ENCODE results near the gene LAMP1.
"Not testable (repeated sequence)": the region's sequence is repeated elsewhere in the genome, so short reads cannot be mapped to it uniquely, and the experiment has no call there.

Gene LAMP1

DNA sequence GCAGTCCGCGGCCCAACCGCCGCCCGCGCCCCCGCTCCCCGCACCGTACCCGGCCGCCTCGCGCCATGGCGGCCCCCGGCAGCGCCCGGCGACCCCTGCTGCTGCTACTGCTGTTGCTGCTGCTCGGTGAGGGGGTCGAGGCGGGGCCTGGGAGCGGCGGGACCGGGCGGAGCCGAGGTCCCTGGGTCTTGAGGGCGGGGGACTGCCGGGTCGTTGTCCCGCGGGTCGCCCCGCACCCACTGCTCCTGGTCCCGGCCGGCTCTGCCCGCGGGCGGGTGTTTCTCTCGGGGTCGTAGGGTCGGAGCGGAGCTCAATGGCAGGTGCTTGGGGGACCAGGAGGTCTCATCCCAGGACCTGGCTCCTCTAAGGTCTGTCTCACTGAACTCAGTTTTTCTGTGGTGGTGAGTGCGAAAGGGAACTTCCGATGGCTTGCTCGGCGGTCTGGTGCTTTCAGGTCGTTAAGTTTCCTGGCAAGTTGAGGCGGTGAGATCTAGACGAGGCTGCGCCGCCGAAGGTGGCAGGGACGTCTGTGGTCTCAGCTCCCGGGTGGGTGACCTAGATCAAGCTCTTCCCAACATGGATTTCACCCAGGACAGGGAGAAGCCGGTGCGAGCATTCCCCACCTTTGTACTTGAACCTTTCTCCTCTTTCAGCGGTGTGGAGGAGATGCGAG lies 467 bp downstream of the LAMP1 start:
- peak; percentile 66 for DNase-seq

- no peak for DNase-seq
Measured at GRCh38 chr13:113298043-113298945, 1.3 kb downstream of the LAMP1 start.

DNA sequence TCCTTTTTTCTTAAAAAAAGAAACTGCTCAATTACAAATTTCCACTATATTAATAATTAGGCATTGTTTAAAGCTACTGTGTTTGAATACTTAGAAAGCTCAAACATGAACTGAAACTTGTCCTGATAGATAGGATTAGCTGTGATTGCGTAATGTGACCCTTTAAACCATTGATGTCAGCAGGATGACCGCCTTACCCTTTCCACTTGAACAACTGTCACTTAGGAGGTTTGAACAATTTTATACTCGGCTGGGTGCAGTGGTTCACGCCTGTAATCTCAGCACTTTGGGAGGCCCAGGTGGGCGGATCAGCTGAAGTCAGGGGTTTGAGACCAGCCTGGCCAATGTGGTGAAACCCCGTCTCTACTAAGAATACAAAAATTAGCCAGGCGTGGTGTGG lies 2.9 kb downstream of the LAMP1 start:
- no peak for DNase-seq

DNA sequence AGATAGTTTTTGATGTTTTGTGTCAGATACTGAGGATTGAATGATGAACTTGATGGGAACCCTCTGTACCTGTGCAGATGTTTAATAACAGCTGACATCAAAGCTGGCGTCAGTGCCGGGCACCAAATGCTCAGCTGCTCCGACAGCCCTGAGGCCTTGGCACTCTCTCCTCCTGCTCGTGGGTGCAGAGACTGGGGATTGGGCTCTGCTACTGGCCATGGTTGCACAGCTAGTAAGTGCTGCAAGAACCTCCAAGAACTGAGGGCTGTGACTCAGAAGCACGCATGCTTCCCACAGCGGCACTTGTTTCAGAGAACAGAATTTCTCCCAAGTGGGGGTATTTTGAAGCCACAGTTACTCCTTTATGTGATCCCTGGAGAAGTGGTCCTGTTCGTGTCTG lies 5.9 kb downstream of the LAMP1 start:
- no peak for DNase-seq

- DNase-seq: no peak
Measured at GRCh38 chr13:113304121-113304520, 7.1 kb downstream of the LAMP1 start.

DNA sequence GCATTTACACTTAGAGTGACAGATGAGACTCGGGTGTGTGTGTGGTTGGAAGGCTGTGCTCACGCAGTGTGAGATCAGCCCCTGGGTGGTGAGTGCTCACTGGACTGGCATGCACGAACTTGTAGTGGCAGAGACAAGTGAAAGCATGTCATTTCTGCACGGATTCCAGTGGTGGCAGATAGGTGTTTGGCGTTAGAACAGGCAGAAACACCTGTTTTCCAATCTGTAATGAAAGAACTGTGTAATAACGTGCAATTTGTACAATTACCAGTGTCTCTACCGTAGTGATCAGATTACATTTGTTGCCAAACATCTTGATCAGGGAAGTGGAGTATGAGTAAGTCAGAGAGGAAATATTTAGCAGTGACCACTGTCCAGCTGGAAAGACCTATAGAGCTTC lies 8.2 kb downstream of the LAMP1 start:
- no peak for DNase-seq

DNA sequence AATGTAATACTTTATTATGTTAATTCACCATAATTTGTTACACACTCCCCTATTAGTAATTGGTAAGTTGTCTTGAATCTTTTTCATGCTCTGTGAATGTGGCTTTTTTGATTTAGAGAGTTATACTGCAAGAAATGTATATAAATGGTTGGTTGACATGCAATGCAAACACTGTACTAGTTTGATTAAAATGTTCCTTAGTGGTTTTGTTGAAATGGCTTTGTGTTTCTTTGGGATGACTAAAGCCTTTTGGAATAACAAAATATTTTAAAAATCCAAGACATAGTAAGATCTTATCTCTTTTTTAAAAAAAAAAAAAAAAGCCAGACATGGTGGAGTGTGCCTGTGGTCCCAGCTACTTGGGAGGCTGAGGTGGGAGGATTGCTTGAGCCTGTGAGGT lies 10.5 kb downstream of the LAMP1 start:
- DNase-seq: no peak

GRCh38 chr13:113309473-113309872 lies 12.4 kb downstream of the LAMP1 start:
- no peak for DNase-seq

GRCh38 chr13:113314112-113314511 lies 17.1 kb downstream of the LAMP1 start:
- not testable (repeated sequence) for DNase-seq

DNA sequence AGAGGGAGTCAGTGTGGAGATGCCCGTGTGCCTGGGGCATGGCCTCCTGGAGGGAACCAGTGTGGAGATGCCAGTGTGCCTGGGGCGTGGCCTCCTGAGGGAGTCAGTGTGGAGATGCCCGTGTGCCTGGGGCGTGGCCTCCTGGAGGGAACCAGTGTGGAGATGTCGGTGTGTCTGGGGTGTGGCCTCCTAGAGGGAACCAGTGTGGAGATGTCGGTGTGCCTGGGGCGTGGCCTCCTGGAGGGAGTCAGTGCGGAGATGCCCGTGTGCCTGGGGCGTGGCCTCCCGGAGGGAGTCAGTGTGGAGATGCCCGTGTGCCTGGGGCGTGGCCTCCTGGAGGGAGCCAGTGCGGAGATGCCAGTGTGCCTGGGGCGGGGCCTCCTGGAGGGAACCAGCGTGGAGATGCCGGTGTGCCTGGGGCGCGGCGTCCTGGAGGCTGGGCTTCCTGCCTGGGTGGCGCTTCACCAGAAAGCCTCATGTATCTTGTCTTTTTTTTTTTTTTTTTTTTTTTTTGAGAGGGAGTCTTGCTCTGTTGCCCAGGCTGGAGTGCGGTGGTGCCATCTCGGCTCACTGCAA lies 17.9 kb downstream of the LAMP1 start:
- DNase-seq: not testable (repeated sequence)

- DNase-seq: no peak
Measured at GRCh38 chr13:113315992-113316391, 19.0 kb downstream of the LAMP1 start.

- no peak for DNase-seq
Measured at GRCh38 chr13:113317031-113317430, 20.0 kb downstream of the LAMP1 start.

DNA sequence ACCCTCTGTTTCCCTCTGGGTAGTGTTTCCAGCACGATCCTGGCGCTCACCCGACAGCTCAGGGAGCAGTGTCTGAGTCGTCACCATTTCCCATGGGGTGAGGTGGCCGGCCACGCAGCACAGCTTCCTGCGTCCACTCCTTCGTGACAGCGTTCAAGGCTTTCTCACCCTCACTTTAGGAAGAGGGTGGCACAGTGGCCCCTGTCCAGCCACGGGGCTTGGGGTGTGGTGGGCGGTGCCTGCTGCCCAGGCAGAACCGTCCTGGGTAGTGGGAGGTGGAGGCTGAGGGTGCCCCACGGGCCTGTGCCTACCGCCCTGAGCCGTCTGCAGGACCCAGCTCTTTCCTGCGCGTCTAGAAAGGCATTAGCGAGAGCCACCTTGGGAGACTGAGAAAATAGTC lies 21.9 kb downstream of the LAMP1 start:
- no peak for DNase-seq

GRCh38 chr13:113319371-113319770 lies 22.3 kb downstream of the LAMP1 start:
- no peak for DNase-seq

- no peak for DNase-seq
Measured at GRCh38 chr13:113320226-113320875, 23.3 kb downstream of the LAMP1 start.

DNA sequence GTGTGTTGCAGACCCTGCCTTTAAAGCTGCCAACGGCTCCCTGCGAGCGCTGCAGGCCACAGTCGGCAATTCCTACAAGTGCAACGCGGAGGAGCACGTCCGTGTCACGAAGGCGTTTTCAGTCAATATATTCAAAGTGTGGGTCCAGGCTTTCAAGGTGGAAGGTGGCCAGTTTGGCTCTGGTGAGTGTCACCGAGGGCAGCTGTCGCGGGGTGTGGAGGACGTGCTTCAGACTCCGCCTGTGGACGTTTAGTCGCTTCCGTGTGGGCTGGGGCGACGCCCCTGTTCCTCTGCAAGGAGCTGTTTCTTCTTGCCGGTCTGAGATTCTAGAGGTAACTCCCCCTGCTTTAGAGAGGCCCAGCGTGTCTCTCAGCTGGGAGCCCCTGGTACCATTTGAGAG lies 24.5 kb downstream of the LAMP1 start:
- no peak for DNase-seq

DNA sequence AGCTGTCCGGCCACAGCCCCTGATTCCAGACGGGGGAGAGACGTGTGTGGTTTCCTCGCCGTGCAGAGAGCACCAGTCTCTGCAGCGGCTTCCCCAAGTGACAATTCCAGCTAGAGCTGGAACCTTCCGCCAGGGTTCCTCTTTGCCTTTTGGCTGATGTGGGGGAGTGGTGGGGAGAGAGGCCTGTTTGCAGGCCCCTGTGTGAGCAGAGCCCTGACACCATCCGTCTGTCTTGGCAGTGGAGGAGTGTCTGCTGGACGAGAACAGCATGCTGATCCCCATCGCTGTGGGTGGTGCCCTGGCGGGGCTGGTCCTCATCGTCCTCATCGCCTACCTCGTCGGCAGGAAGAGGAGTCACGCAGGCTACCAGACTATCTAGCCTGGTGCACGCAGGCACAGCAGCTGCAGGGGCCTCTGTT lies 25.0 kb downstream of the LAMP1 start:
- no peak for DNase-seq

DNA sequence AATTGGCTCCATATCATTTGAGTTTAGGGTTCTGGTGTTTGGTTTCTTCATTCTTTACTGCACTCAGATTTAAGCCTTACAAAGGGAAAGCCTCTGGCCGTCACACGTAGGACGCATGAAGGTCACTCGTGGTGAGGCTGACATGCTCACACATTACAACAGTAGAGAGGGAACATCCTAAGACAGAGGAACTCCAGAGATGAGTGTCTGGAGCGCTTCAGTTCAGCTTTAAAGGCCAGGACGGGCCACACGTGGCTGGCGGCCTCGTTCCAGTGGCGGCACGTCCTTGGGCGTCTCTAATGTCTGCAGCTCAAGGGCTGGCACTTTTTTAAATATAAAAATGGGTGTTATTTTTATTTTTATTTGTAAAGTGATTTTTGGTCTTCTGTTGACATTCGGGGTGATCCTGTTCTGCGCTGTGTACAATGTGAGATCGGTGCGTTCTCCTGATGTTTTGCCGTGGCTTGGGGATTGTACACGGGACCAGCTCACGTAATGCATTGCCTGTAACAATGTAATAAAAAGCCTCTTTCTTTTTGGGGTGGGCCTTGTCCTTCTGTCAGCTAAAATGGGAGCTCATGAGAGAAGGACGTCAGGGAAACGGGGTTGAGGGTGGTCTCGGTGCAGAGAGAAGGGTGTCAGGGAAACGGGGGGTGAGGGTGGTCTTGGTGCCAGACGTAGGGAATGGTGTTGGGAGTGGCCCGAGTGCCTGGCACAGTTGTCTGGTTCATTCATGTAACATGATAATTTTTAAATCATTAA lies 26.0 kb downstream of the LAMP1 start:
- no peak for DNase-seq

DNA sequence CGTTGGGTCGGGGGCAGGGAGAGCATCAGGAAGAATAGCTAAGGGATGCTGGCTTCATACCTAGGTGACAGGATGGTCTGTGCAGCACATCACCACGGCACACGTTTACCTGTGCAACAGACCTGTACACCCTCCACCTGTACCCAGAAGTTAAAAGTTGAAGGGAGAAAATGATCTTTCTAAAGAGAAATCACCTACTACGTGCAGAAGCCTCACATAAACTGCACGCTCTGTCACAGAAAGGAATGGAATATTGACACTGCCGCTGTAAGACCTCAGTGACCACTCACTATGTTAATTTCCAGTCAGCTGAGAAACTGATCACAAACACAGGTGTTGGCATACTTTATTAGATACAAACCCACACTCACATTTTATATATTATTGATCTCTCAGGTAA lies 26.8 kb downstream of the LAMP1 start:
- no peak for DNase-seq

DNA sequence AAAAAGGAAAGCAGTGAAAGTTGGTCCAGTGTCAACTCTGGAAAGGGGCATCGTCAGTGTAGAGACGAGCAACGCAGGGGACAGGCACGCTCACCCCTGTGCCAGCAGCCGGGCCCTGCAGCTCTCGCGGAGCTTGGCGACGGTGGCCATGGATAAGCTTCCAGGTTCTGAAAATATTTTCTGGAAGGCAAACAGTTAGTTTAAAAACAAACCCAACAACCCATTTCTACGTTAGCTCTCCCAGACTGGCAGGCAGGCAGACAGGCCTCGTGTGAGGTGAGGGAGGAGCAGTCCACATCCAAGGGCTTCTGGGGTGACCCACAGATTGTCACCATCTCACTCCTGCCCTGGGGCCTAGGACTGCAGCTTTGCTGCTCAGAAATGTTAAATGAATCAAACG lies 27.4 kb downstream of the LAMP1 start:
- DNase-seq: no peak

DNA sequence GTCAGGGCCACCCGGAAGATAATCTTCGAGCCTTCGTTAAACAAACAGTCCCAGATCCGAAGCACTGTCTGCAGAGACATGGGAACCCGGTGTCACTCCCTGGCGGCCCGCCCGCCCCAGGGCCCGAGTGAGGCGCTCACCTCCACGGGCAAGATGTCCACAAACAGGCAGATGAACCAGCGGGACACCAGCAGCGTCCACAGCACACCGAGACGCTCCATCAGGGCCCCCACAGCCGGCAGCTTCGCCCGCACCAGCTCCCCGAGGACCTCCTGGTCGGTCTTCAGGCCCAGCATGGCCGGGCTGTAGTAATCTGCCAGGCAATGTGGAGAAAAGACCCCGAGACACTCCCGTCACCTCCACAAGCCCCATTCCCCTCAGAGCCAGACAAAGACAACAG lies 28.7 kb downstream of the LAMP1 start:
- no peak for DNase-seq

DNA sequence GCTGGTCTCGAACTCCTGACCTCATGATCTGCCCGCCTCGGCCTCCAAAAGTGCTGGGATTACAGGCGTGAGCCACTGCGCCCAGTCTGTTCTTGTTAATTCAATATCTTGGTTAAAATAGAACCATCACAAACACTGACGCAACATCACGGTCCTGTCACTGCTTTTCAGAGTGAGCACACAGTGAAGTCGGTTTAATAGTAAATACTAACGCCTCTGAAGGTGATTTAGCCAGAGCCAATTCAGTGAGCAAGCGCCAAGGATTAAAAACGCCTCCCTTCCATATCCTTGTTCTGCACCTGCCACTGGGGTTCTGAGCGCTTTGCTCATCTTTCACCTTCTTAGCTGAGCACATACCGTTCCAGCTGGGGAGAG lies 30.3 kb downstream of the LAMP1 start:
- no peak for DNase-seq

Data from central memory CD4-positive, alpha-beta T cell (primary cell).